Measurements from ENCODE around the gene RAVER2.

The RAVER2 gene

DNA sequence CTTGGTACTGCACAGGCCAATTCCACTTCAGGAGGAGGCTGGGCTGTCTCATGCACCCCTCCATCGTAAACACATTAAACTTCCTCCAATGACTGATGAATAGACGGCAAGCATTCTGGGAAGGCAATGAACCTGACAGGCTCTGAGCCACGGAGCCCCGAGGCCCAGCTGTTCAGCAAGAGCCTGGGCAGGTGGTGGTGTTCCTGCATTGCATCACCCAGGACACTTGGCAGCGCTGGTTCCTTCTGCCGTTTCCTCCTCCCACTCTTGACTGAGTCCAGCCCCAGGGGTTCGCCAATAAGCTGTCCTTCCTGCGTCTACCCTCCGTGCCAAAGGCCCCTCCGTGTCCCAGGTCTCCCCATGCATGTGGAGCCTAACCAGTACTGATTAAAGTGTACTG lies 111.7 kb downstream of the RAVER2 start:
- TF ChIP-seq, protein P1, sequence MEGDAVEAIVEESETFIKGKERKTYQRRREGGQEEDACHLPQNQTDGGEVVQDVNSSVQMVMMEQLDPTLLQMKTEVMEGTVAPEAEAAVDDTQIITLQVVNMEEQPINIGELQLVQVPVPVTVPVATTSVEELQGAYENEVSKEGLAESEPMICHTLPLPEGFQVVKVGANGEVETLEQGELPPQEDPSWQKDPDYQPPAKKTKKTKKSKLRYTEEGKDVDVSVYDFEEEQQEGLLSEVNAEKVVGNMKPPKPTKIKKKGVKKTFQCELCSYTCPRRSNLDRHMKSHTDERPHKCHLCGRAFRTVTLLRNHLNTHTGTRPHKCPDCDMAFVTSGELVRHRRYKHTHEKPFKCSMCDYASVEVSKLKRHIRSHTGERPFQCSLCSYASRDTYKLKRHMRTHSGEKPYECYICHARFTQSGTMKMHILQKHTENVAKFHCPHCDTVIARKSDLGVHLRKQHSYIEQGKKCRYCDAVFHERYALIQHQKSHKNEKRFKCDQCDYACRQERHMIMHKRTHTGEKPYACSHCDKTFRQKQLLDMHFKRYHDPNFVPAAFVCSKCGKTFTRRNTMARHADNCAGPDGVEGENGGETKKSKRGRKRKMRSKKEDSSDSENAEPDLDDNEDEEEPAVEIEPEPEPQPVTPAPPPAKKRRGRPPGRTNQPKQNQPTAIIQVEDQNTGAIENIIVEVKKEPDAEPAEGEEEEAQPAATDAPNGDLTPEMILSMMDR (IDR thresholded peaks at IDR 0.05; ENCODE audit: low read depth, low read length): no peak
- H3K4me3 ChIP-seq (ENCODE audit: low read depth, low read length): no peak overlapping the region
- no peak for DNase-seq
- H3K9me3 ChIP-seq: no peaks in the 10 kb centered on the region
- no peaks in the 10 kb centered on the region for H3K36me3 ChIP-seq
- H3K27me3 ChIP-seq: no peaks in the 10 kb centered on the region
- no peaks in the 10 kb centered on the region for H3K4me1 ChIP-seq

DNA sequence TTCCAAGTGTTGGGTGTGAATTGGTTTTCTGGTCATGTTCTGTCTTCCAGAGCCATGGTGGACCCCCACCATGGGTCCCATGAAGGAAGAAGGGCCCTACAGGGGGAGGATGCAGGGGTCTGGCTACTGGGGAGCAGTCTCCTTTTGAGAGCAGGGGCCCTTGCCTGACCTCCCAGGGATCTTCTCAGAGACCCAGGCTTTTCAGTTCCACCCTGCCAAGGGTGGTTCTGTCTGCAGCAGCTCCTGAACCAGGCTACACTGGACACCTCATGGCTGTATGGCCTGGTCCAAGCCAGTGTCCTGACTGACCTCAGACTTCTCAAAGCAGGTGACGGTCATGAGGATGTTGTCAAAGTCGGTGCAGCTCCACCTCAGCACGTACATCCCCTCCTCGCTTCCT lies 112.5 kb downstream of the RAVER2 start:
- H3K36me3 ChIP-seq: no peaks in the 10 kb centered on the region
- no peaks in the 10 kb centered on the region for H3K4me1 ChIP-seq
- TF ChIP-seq, protein P1 (IDR thresholded peaks at IDR 0.05; ENCODE audit: low read depth, low read length): no peak
- DNase-seq: no peak
- H3K4me3 ChIP-seq (ENCODE audit: low read depth, low read length): no peak overlapping the region
- no peaks in the 10 kb centered on the region for H3K27me3 ChIP-seq
- no peaks in the 10 kb centered on the region for H3K9me3 ChIP-seq

DNA sequence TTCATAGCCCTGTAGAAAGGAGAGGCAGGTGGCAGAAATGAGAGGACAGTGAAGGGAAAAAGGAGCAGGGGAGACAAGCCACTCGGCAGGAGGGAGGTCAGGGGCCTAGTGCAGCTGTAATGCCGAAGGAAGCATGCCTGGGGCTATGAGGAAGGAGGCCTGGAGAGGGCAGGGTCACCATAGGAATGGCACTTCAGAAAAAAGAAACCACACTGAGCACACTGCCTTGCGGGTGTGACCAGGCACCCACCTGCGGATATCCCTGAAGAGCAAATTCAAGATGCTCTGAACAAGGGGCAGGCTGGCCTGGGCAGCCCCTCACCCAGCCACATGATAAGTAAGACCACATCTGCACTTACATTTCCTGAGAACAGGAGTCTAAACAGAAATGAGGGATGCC lies 116.7 kb downstream of the RAVER2 start:
- no peaks in the 10 kb centered on the region for H3K4me1 ChIP-seq
- no peaks in the 10 kb centered on the region for H3K27me3 ChIP-seq
- no peaks in the 10 kb centered on the region for H3K9me3 ChIP-seq
- no peak overlapping the region for H3K4me3 ChIP-seq (ENCODE audit: low read depth, low read length)
- DNase-seq: peak; percentile 12
- no peaks in the 10 kb centered on the region for H3K36me3 ChIP-seq
- TF ChIP-seq, protein P1 (IDR thresholded peaks at IDR 0.05; ENCODE audit: low read depth, low read length): no peak

DNA sequence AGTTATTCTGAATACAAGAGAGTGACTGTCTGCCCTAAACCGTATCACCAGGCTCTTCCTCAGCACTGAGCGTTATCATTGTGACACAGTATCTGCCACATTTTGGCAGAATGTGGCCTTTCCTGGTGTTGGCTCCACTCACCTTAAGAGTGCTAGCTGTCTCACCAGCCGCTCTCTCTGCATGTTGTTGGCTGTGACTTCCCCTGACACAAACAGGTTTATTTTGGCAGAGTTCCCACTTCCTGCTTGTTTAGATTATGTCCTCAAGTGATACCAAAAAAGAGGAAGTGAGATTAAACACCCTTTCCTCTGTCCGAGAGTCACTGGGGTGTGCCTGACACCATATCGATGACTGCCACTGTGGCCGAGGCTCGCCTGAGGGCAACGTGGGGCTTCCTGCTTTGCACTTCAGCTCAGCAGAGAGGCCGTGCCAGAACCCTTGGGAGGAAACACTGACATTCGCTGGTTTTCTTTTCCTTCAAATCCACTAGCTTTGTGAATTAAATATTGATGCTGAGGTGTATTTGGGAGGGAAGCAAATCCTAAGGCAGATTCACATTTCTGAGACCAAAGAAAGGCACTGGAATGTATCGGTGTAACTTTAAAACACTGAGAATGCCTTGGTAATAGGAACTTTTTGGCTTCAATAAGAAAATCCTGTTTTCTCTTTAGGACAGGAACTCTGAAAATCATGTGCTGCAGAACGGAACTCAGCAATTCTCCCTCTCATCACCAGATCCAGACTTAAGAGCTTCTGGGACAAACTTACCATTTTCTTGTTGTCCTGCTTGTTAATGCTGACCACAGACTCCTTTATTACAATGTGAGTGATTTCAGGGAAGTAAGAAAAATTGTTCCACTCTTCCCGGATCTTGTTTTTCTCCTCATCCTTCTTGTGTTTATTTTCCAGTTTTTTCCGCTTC lies 119.4 kb downstream of the RAVER2 start:
- H3K4me3 ChIP-seq (ENCODE audit: low read depth, low read length): no peak overlapping the region
- DNase-seq: no peak
- TF ChIP-seq, protein P1 (IDR thresholded peaks at IDR 0.05; ENCODE audit: low read depth, low read length): no peak
- H3K27me3 ChIP-seq: no peaks in the 10 kb centered on the region
- H3K36me3 ChIP-seq: no peaks in the 10 kb centered on the region
- no peaks in the 10 kb centered on the region for H3K4me1 ChIP-seq
- no peaks in the 10 kb centered on the region for H3K9me3 ChIP-seq

DNA sequence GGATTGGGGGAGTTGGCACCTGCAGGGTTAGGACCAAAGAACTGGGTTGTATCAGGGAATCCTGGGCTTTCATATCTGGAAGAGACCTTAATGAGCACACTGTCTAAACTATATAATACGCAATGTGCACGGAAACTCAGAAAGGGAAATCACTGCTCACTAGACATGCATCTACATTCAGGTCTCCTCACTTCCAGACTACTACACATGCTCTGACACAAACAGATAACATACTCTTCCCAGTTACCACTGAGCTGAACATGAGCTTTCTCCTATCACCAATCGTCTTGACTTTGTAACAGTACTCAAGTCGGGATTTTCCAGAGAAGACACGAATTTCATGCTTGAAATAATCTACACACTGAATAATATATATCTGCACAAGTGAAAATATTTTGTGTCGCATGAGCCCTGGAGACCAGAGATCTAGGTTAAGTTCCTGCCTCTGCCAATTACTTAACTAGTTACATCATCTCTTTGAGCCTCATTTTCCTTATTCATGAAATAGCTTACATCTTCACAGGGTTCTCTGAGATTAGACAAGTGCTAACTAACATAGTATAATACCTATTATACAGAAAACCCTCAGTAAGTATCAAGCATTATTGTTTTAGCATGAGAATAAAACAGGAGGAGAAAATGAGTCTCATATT lies 120.4 kb downstream of the RAVER2 start:
- Histone ChIP-seq H3K36me3 (no peaks in the 10 kb centered on the region), H3K4me3 (ENCODE audit: low read depth, low read length) (no peak overlapping the region), H3K4me1 (no peaks in the 10 kb centered on the region), H3K9me3 (no peaks in the 10 kb centered on the region), H3K27me3 (no peaks in the 10 kb centered on the region)
- no peak for DNase-seq
- TF ChIP-seq, protein P1 (IDR thresholded peaks at IDR 0.05; ENCODE audit: low read depth, low read length): no peak

DNA sequence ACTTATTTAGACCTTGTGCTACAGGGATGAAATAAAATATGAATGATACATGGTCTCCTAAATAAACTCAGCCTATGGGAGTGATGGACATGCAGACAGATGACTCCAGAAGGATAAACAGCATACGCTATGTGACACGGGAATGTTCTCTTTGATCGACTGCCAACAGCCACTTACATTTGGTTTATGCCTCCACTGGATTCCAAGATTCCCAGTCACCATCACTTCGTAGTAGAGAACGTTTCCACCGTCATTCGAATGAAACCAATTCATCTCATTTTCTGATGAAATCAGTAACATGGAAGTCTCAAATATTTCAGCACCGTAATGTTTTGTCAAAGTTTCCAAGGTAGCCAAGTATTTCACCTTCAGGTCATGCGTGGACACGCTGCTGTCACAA lies 121.8 kb downstream of the RAVER2 start:
- Histone ChIP-seq H3K4me3 (ENCODE audit: low read depth, low read length) (no peak overlapping the region), H3K4me1 (no peaks in the 10 kb centered on the region), H3K9me3 (no peaks in the 10 kb centered on the region), H3K27me3 (no peaks in the 10 kb centered on the region), H3K36me3 (no peaks in the 10 kb centered on the region)
- TF ChIP-seq, protein P1 (IDR thresholded peaks at IDR 0.05; ENCODE audit: low read depth, low read length): no peak
- no peak for DNase-seq

All from BE2C (cell line).